Mesenchymal stem cell (in vitro differentiated cells and primary cell): ENCODE data around the gene GTF3C1.

Source experiments
- DNase-seq: peaks from one replicate; pipeline ENCODE4 v3.0.0-alpha.2; 2013
- H2AFZ ChIP-seq: one replicate; pipeline ENCODE4 v1.6.1; 2013; ENCODE audit warnings: low read depth, mild to moderate bottlenecking, control low read depth, inconsistent platforms, low read length, moderate library complexity
- H2AK5ac ChIP-seq: 2 replicates; pipeline ENCODE4 v1.6.1; 2013; ENCODE audit warnings: low read length, moderate library complexity, mild to moderate bottlenecking, inconsistent platforms; ENCODE audit not compliant: severe bottlenecking
- H2BK120ac ChIP-seq: one replicate; pipeline ENCODE4 v1.6.1; 2013; ENCODE audit warnings: low read depth, mild to moderate bottlenecking, inconsistent platforms, low read length, moderate library complexity
- H2BK12ac ChIP-seq, 2 experiments: one replicate each; pipeline ENCODE4 v1.6.1; 2013; ENCODE audit warnings: inconsistent platforms in 2 of 2, low read length in 2 of 2, mild to moderate bottlenecking in 2 of 2, moderate library complexity in 2 of 2, control low read depth in 1 of 2
- H2BK15ac ChIP-seq: one replicate; pipeline ENCODE4 v1.6.1; 2013; ENCODE audit warnings: mild to moderate bottlenecking, low read depth, inconsistent platforms; ENCODE audit not compliant: poor library complexity, severe bottlenecking
- H2BK5ac ChIP-seq: 2 replicates; pipeline ENCODE4 v1.6.1; 2013; ENCODE audit warnings: low read depth, mild to moderate bottlenecking, low read length, control low read depth, inconsistent platforms; ENCODE audit not compliant: poor library complexity, severe bottlenecking
- H3K14ac ChIP-seq, 2 experiments: one replicate each; pipeline ENCODE4 v1.6.1; 2013; ENCODE audit warnings: inconsistent platforms in 2 of 2, low read length in 2 of 2, control low read depth in 1 of 2, mild to moderate bottlenecking in 1 of 2, moderate library complexity in 1 of 2
- H3K18ac ChIP-seq, 2 experiments: one replicate each; pipeline ENCODE4 v1.6.1; 2013; ENCODE audit warnings: inconsistent platforms in 2 of 2, low read length in 2 of 2, control low read depth in 1 of 2, low read depth in 1 of 2, mild to moderate bottlenecking in 1 of 2
- H3K23ac ChIP-seq, 2 experiments: one replicate each; pipeline ENCODE4 v1.6.1; 2013; ENCODE audit warnings: inconsistent platforms in 2 of 2, low read length in 2 of 2, mild to moderate bottlenecking in 2 of 2, moderate library complexity in 2 of 2, control low read depth in 1 of 2
- H3K27ac ChIP-seq: 2 replicates; pipeline ENCODE4 v1.5.1; 2013; ENCODE audit warnings: mild to moderate bottlenecking, moderate library complexity, low read length, control low read depth, inconsistent platforms; ENCODE audit not compliant: poor library complexity, severe bottlenecking
- H3K27me3 ChIP-seq, 2 experiments: 2 replicates each; pipeline versions ENCODE4 v1.6.1 to v1.7.0; 2013; ENCODE audit warnings: low read length in 2 of 2, mild to moderate bottlenecking in 2 of 2, moderate library complexity in 2 of 2, control low read depth in 1 of 2, inconsistent platforms in 1 of 2; ENCODE audit not compliant: control insufficient read depth in 1 of 2, insufficient read depth in 1 of 2
- H3K36me3 ChIP-seq, 2 experiments: 2 replicates each; pipeline versions ENCODE4 v1.6.1 to v1.7.0; 2013; ENCODE audit warnings: low read length in 2 of 2, control low read depth in 1 of 2, inconsistent platforms in 1 of 2, low read depth in 1 of 2, mild to moderate bottlenecking in 1 of 2; ENCODE audit not compliant: insufficient read depth in 2 of 2, control insufficient read depth in 1 of 2
- H3K4ac ChIP-seq, 2 experiments: one replicate each; pipeline ENCODE4 v1.6.1; 2013; ENCODE audit warnings: inconsistent platforms in 2 of 2, low read length in 2 of 2, mild to moderate bottlenecking in 2 of 2, moderate library complexity in 2 of 2, control low read depth in 1 of 2, low read depth in 1 of 2
- H3K4me1 ChIP-seq: 2 replicates; pipeline ENCODE4 v1.6.1; 2013; ENCODE audit warnings: low read depth, low read length, control low read depth; ENCODE audit not compliant: control insufficient read depth, insufficient read depth
- H3K4me2 ChIP-seq: 2 replicates; pipeline ENCODE4 v1.6.1; 2013; ENCODE audit warnings: low read length, mild to moderate bottlenecking, inconsistent platforms; ENCODE audit not compliant: poor library complexity, severe bottlenecking
- H3K4me3 ChIP-seq, 2 experiments: 2 replicates each; pipeline versions ENCODE4 v1.5.1 to v1.7.0; 2013; ENCODE audit warnings: low read length in 2 of 2, mild to moderate bottlenecking in 2 of 2, control low read depth in 1 of 2, low read depth in 1 of 2; ENCODE audit not compliant: insufficient read depth in 1 of 2
- H3K79me1 ChIP-seq: replicated peaks from 2 replicates; pipeline ENCODE4 v1.6.1; 2013; ENCODE audit warnings: mild to moderate bottlenecking, control low read depth, low read length, inconsistent platforms; ENCODE audit not compliant: poor library complexity, severe bottlenecking
- H3K9ac ChIP-seq: 2 replicates; pipeline ENCODE4 v1.7.0; 2013; ENCODE audit warnings: mild to moderate bottlenecking, low read length, moderate library complexity
- H3K9me3 ChIP-seq: 2 replicates; pipeline ENCODE4 v1.7.0; 2013; ENCODE audit warnings: mild to moderate bottlenecking, low read length; ENCODE audit not compliant: control insufficient read depth
- H4K8ac ChIP-seq: one replicate; pipeline ENCODE4 v1.6.1; 2013; ENCODE audit warnings: inconsistent platforms, mild to moderate bottlenecking, low read length, moderate library complexity
- H4K91ac ChIP-seq: one replicate; pipeline ENCODE4 v1.6.1; 2013; ENCODE audit warnings: mild to moderate bottlenecking, low read length, inconsistent platforms
- WGBS: methylation state at CpG from one replicate; pipeline ENCODE4 v1.1.7; 2013; ENCODE audit warnings: mixed read lengths; 5-methylcytosine and 5-hydroxymethylcytosine counted together

The GTF3C1 gene

GRCh38 chr16:27421961-27422740 is 127.6 kb downstream of the GTF3C1 start:
- H3K9ac ChIP-seq: no peak overlapping the region
- H3K4me1 ChIP-seq: peaks cover 2% of the 10 kb centered on the region
- H3K18ac ChIP-seq: no peak overlapping the region
- no peak overlapping the region for H3K14ac ChIP-seq
- H2AK5ac ChIP-seq: no peak overlapping the region
- H4K8ac ChIP-seq: no peak overlapping the region
- H3K4me3 ChIP-seq: no peak overlapping the region
- no peak for DNase-seq
- H3K36me3 ChIP-seq: no peaks in the 10 kb centered on the region
- no peak overlapping the region for H4K91ac ChIP-seq
- H3K23ac ChIP-seq: no peak overlapping the region
- no peak overlapping the region for H3K4ac ChIP-seq
- no peak overlapping the region for H3K27ac ChIP-seq
- peaks cover 28% of the 10 kb centered on the region for H3K9me3 ChIP-seq
- H3K4me2 ChIP-seq: no peak overlapping the region
- no peak overlapping the region for H2BK15ac ChIP-seq
- H3K79me1 ChIP-seq: no peaks in the 10 kb centered on the region
- H2BK12ac ChIP-seq: no peak overlapping the region
- no peaks in the 10 kb centered on the region for H3K27me3 ChIP-seq
- H2BK5ac ChIP-seq: no peak overlapping the region
- no peak overlapping the region for H2AFZ ChIP-seq
- no peak overlapping the region for H2BK120ac ChIP-seq

- H3K14ac ChIP-seq: no peak overlapping the region
Measured at GRCh38 chr16:27417047-27417671, 132.6 kb downstream of the GTF3C1 start.

GRCh38 chr16:27414788-27415431 is 134.8 kb downstream of the GTF3C1 start:
- no peaks in the 10 kb centered on the region for H3K4me1 ChIP-seq
- H3K9ac ChIP-seq: no peak overlapping the region
- no peak overlapping the region for H3K4me2 ChIP-seq
- H3K27me3 ChIP-seq: peaks cover 0 to 5% of the 10 kb centered on the region in 2 experiments
- no peak overlapping the region for H3K23ac ChIP-seq
- H3K4me3 ChIP-seq: no peak overlapping the region
- 87% methylated on average over 6 of the region's 6 CpGs for WGBS
- no peak overlapping the region for H2AFZ ChIP-seq
- no peak overlapping the region for H3K27ac ChIP-seq
- no peak for DNase-seq
- no peak overlapping the region for H2BK5ac ChIP-seq
- H4K91ac ChIP-seq: no peak overlapping the region
- no peak overlapping the region for H4K8ac ChIP-seq
- no peak overlapping the region for H2BK15ac ChIP-seq
- H3K9me3 ChIP-seq: no peaks in the 10 kb centered on the region
- no peak overlapping the region for H2AK5ac ChIP-seq
- no peaks in the 10 kb centered on the region for H3K79me1 ChIP-seq
- no peaks in the 10 kb centered on the region for H3K36me3 ChIP-seq
- no peak overlapping the region for H2BK120ac ChIP-seq
- H3K18ac ChIP-seq: no peak overlapping the region
- no peak overlapping the region for H3K14ac ChIP-seq
- H3K4ac ChIP-seq: no peak overlapping the region
- no peak overlapping the region for H2BK12ac ChIP-seq

More at GRCh38 chr16:27417047-27417671, 132.6 kb downstream of the GTF3C1 start:
- no peak overlapping the region for H2BK120ac ChIP-seq
- H4K91ac ChIP-seq: no peak overlapping the region
- H3K27me3 ChIP-seq: peaks cover 0 to 5% of the 10 kb centered on the region in 2 experiments
- no peak overlapping the region for H3K9ac ChIP-seq
- H3K23ac ChIP-seq: no peak overlapping the region
- peaks cover 13% of the 10 kb centered on the region for H3K9me3 ChIP-seq
- H3K4ac ChIP-seq: no peak overlapping the region
- no peaks in the 10 kb centered on the region for H3K79me1 ChIP-seq
- no peak overlapping the region for H2BK15ac ChIP-seq
- H3K4me1 ChIP-seq: no peaks in the 10 kb centered on the region
- no peak overlapping the region for H4K8ac ChIP-seq
- no peak for DNase-seq
- WGBS: 90% methylated on average over 3 of the region's 4 CpGs
- H2AK5ac ChIP-seq: no peak overlapping the region
- no peak overlapping the region for H3K27ac ChIP-seq
- no peak overlapping the region for H3K18ac ChIP-seq
- H3K36me3 ChIP-seq: no peaks in the 10 kb centered on the region
- H3K4me2 ChIP-seq: no peak overlapping the region
- no peak overlapping the region for H2AFZ ChIP-seq
- H3K4me3 ChIP-seq: no peak overlapping the region
- H2BK12ac ChIP-seq: no peak overlapping the region
- no peak overlapping the region for H2BK5ac ChIP-seq

- H3K4me1 ChIP-seq: no peaks in the 10 kb centered on the region
- no peak overlapping the region for H3K27ac ChIP-seq
- no peak overlapping the region for H2AK5ac ChIP-seq
- WGBS: no CpG with 5 or more reads among the region's 2 CpGs
- H4K8ac ChIP-seq: no peak overlapping the region
- H2BK120ac ChIP-seq: no peak overlapping the region
- no peak overlapping the region for H3K4me3 ChIP-seq
- H3K14ac ChIP-seq: no peak overlapping the region
- no peak for DNase-seq
- no peak overlapping the region for H3K4ac ChIP-seq
- H3K23ac ChIP-seq: no peak overlapping the region
- no peaks in the 10 kb centered on the region for H3K79me1 ChIP-seq
- H2BK5ac ChIP-seq: peak overlapping the region; percentile 2
- H3K18ac ChIP-seq: no peak overlapping the region
- no peak overlapping the region for H3K4me2 ChIP-seq
- H2BK12ac ChIP-seq: no peak overlapping the region
- no peaks in the 10 kb centered on the region for H3K9me3 ChIP-seq
- no peaks in the 10 kb centered on the region for H3K36me3 ChIP-seq
- H4K91ac ChIP-seq: no peak overlapping the region
- no peak overlapping the region for H2BK15ac ChIP-seq
- H2AFZ ChIP-seq: no peak overlapping the region
- no peak overlapping the region for H3K9ac ChIP-seq
- H3K27me3 ChIP-seq: peaks cover 0 to 5% of the 10 kb centered on the region in 2 experiments
Measured at GRCh38 chr16:27413956-27414355, 135.8 kb downstream of the GTF3C1 start.
